ENCODE data around the gene KREMEN1. TPM values are rescaled to one million over a fixed set of nuclear protein-coding genes. Genes with fewer than 3 reads are reported as not detected.

KREMEN1 gene
- total and polyA plus RNA-seq, 4 experiments from 2014 or later, result not detected

- no peaks in the 10 kb centered on the region for H3K36me3 ChIP-seq (ENCODE audit: insufficient read depth, low read length)
- intact Hi-C loops (cut with micrococcal nuclease), result no loop called here
- no peak for DNase-seq
- CTCF ChIA-PET (ENCODE audit: partially characterized antibody), result interaction anchor here (0.9 kb wide), 1 partner anchor 10 kb away, joined by 4 read pairs; the partner anchor contains the start of gene EMID1
- POLR2A ChIA-PET (ENCODE audit: partially characterized antibody), result no interaction called here
- no peaks in the 10 kb centered on the region for H3K4me1 ChIP-seq (ENCODE audit: insufficient read depth, low read length)
- H3K27ac Mint-ChIP-seq, result no peak overlapping the region
- no peaks in the 10 kb centered on the region for H3K27me3 ChIP-seq (ENCODE audit: insufficient read depth, low read length)
- H3K4me3 Mint-ChIP-seq, result no peak overlapping the region
- H3K27ac ChIP-seq (ENCODE audit: low read depth, low read length), result no peak overlapping the region
- H3K4me3 ChIP-seq (ENCODE audit: low read length in 2 of 2), result no peak overlapping the region
- peaks cover 0 to 3% of the 10 kb centered on the region in 2 donors for H3K36me3 Mint-ChIP-seq
- H3K9me3 ChIP-seq (ENCODE audit: control insufficient read depth in 1 of 2, low read length in 2 of 2), result no peaks in the 10 kb centered on the region
- no peaks in the 10 kb centered on the region for H3K4me1 Mint-ChIP-seq
- H3K27me3 Mint-ChIP-seq, result peaks cover 2 to 10% of the 10 kb centered on the region in 2 donors
- peaks cover 0 to 2% (median 0%) of the 10 kb centered on the region in 8 donors for H3K9me3 Mint-ChIP-seq
These were observed 123.3 kb downstream of the KREMEN1 start for GRCh38 chr22:29195964-29196666.

- intact Hi-C loops (cut with micrococcal nuclease), result no loop called here
- peaks cover 0 to 2% (median 0%) of the 10 kb centered on the region in 8 donors for H3K9me3 Mint-ChIP-seq
- Histone ChIP-seq H3K9me3 (ENCODE audit: control insufficient read depth in 1 of 2, low read length in 2 of 2) (no peaks in the 10 kb centered on the region), H3K4me3 (ENCODE audit: low read length in 2 of 2) (no peak overlapping the region), H3K27ac (ENCODE audit: low read depth, low read length) (no peak overlapping the region), H3K36me3 (ENCODE audit: insufficient read depth, low read length) (no peaks in the 10 kb centered on the region), H3K27me3 (ENCODE audit: insufficient read depth, low read length) (no peaks in the 10 kb centered on the region), H3K4me1 (ENCODE audit: insufficient read depth, low read length) (peaks cover 7% of the 10 kb centered on the region)
- peaks cover under 1 to 4% (median 2%) of the 10 kb centered on the region in 4 donors for H3K4me1 Mint-ChIP-seq
- POLR2A ChIA-PET (ENCODE audit: partially characterized antibody), result no interaction called here
- CTCF ChIA-PET (ENCODE audit: partially characterized antibody), result interaction anchor here (0.9 kb wide), 1 partner anchor 9 kb away, joined by 4 read pairs; the partner anchor contains the start of gene EMID1
- H3K36me3 Mint-ChIP-seq, result peaks cover 0 to 3% of the 10 kb centered on the region in 2 donors
- H3K27ac Mint-ChIP-seq, result no peak overlapping the region
- no peak overlapping the region for H3K4me3 Mint-ChIP-seq
- DNase-seq, result no peak
- H3K27me3 Mint-ChIP-seq, result peaks cover 2 to 10% of the 10 kb centered on the region in 2 donors
These were observed 124.3 kb downstream of the KREMEN1 start for GRCh38 chr22:29197096-29197495.

GRCh38 chr22:29198240-29198639 lies 125.4 kb downstream of the KREMEN1 start:
- intact Hi-C loops (cut with micrococcal nuclease), result no loop called here
- CTCF ChIA-PET (ENCODE audit: partially characterized antibody), result no interaction called here
- peaks cover 0 to 3% of the 10 kb centered on the region in 2 donors for H3K36me3 Mint-ChIP-seq

GRCh38 chr22:29199702-29200400 lies 127.0 kb downstream of the KREMEN1 start:
- H3K4me1 Mint-ChIP-seq, result peaks cover 9 to 17% (median 14%) of the 10 kb centered on the region in 4 donors
- peaks cover 0 to 2% (median 0%) of the 10 kb centered on the region in 8 donors for H3K9me3 Mint-ChIP-seq
- intact Hi-C loops (cut with micrococcal nuclease), result no loop called here
- no peaks in the 10 kb centered on the region for H3K27me3 ChIP-seq (ENCODE audit: insufficient read depth, low read length)
- H3K4me3 ChIP-seq (ENCODE audit: low read length in 2 of 2), result no peak overlapping the region
- peak overlapping the region in 2 of 7 donors; percentile 3 to 74 for H3K27ac Mint-ChIP-seq
- H3K36me3 Mint-ChIP-seq, result peaks cover 0 to 3% of the 10 kb centered on the region in 2 donors
- ChIA-PET CTCF (ENCODE audit: partially characterized antibody) (interaction anchor here (4.1 kb wide), 1 partner anchor 45 kb away, joined by 28 read pairs; no protein-coding TSS in a partner anchor), POLR2A (ENCODE audit: partially characterized antibody) (no interaction called here)
- no peak for DNase-seq
- no peak overlapping the region for H3K4me3 Mint-ChIP-seq
- peaks cover 5 to 23% of the 10 kb centered on the region in 2 donors for H3K27me3 Mint-ChIP-seq
- H3K36me3 ChIP-seq (ENCODE audit: insufficient read depth, low read length), result no peaks in the 10 kb centered on the region
- H3K9me3 ChIP-seq (ENCODE audit: control insufficient read depth in 1 of 2, low read length in 2 of 2), result no peaks in the 10 kb centered on the region
- H3K27ac ChIP-seq (ENCODE audit: low read depth, low read length), result no peak overlapping the region
- peaks cover 17% of the 10 kb centered on the region for H3K4me1 ChIP-seq (ENCODE audit: insufficient read depth, low read length)

More at GRCh38 chr22:29198240-29198639, 125.4 kb downstream of the KREMEN1 start:
- Histone ChIP-seq H3K36me3 (ENCODE audit: insufficient read depth, low read length) (no peaks in the 10 kb centered on the region), H3K27me3 (ENCODE audit: insufficient read depth, low read length) (no peaks in the 10 kb centered on the region), H3K4me1 (ENCODE audit: insufficient read depth, low read length) (peaks cover 17% of the 10 kb centered on the region), H3K27ac (ENCODE audit: low read depth, low read length) (no peak overlapping the region), H3K9me3 (ENCODE audit: control insufficient read depth in 1 of 2, low read length in 2 of 2) (no peaks in the 10 kb centered on the region), H3K4me3 (ENCODE audit: low read length in 2 of 2) (no peak overlapping the region)
- POLR2A ChIA-PET (ENCODE audit: partially characterized antibody), result no interaction called here
- H3K4me1 Mint-ChIP-seq, result peaks cover 7 to 14% (median 10%) of the 10 kb centered on the region in 4 donors
- H3K27ac Mint-ChIP-seq, result no peak overlapping the region
- no peak for DNase-seq
- H3K4me3 Mint-ChIP-seq, result no peak overlapping the region
- peaks cover 0 to 2% (median 0%) of the 10 kb centered on the region in 8 donors for H3K9me3 Mint-ChIP-seq
- peaks cover 2 to 12% of the 10 kb centered on the region in 2 donors for H3K27me3 Mint-ChIP-seq

GRCh38 chr22:29200901-29201300 lies 128.1 kb downstream of the KREMEN1 start:
- no peaks in the 10 kb centered on the region for H3K27me3 ChIP-seq (ENCODE audit: insufficient read depth, low read length)
- ChIA-PET CTCF (ENCODE audit: partially characterized antibody) (interaction anchor here (0.8 to 4.1 kb wide), 2 partner anchors 10 to 44 kb away, joined by 3 to 28 read pairs; no protein-coding TSS in a partner anchor), POLR2A (ENCODE audit: partially characterized antibody) (no interaction called here)
- Mint-ChIP-seq H3K9me3 (no peaks in the 10 kb centered on the region), H3K27me3 (peaks cover 7 to 23% of the 10 kb centered on the region in 2 donors), H3K27ac (peak overlapping the region in 2 of 7 donors; percentile 19 to 57), H3K4me3 (no peak overlapping the region), H3K4me1 (peaks cover 12 to 22% (median 16%) of the 10 kb centered on the region in 4 donors), H3K36me3 (no peaks in the 10 kb centered on the region)
- DNase-seq, result no peak
- H3K36me3 ChIP-seq (ENCODE audit: insufficient read depth, low read length), result no peaks in the 10 kb centered on the region
- H3K27ac ChIP-seq (ENCODE audit: low read depth, low read length), result no peak overlapping the region
- H3K9me3 ChIP-seq (ENCODE audit: control insufficient read depth in 1 of 2, low read length in 2 of 2), result no peaks in the 10 kb centered on the region
- intact Hi-C loops (cut with micrococcal nuclease), result no loop called here
- H3K4me3 ChIP-seq (ENCODE audit: low read length in 2 of 2), result no peak overlapping the region
- H3K4me1 ChIP-seq (ENCODE audit: insufficient read depth, low read length), result peaks cover 17% of the 10 kb centered on the region

GRCh38 chr22:29201782-29202181 lies 128.9 kb downstream of the KREMEN1 start:
- H3K27me3 ChIP-seq (ENCODE audit: insufficient read depth, low read length), result no peaks in the 10 kb centered on the region

More at GRCh38 chr22:29201782-29202181, 128.9 kb downstream of the KREMEN1 start:
- no peaks in the 10 kb centered on the region for H3K9me3 ChIP-seq (ENCODE audit: control insufficient read depth in 1 of 2, low read length in 2 of 2)
- H3K4me3 Mint-ChIP-seq, result peak overlapping the region in 1 of 8 donors; percentile 52
- peaks cover 12 to 27% (median 17%) of the 10 kb centered on the region in 4 donors for H3K4me1 Mint-ChIP-seq
- ChIA-PET POLR2A (ENCODE audit: partially characterized antibody) (interaction anchor here (1.1 kb wide), 1 partner anchor 66 kb away, joined by 3 read pairs; no protein-coding TSS in a partner anchor), CTCF (ENCODE audit: partially characterized antibody) (interaction anchor here (0.8 to 4.1 kb wide), 3 partner anchors 8 to 43 kb away, joined by 3 to 28 read pairs (median 3); no protein-coding TSS in a partner anchor)
- H3K36me3 ChIP-seq (ENCODE audit: insufficient read depth, low read length), result no peaks in the 10 kb centered on the region
- no peaks in the 10 kb centered on the region for H3K9me3 Mint-ChIP-seq
- no peak for DNase-seq
- no peak overlapping the region for H3K4me3 ChIP-seq (ENCODE audit: low read length in 2 of 2)
- H3K4me1 ChIP-seq (ENCODE audit: insufficient read depth, low read length), result peaks cover 17% of the 10 kb centered on the region
- H3K27ac ChIP-seq (ENCODE audit: low read depth, low read length), result no peak overlapping the region
- intact Hi-C loops (cut with micrococcal nuclease), result no loop called here
- H3K36me3 Mint-ChIP-seq, result no peaks in the 10 kb centered on the region
- peaks cover 8 to 25% of the 10 kb centered on the region in 2 donors for H3K27me3 Mint-ChIP-seq
- peak overlapping the region in 1 of 7 donors; percentile 71 for H3K27ac Mint-ChIP-seq
